Fibroblast of mammary gland (primary cell): ENCODE data around the gene ACADVL.
"Not testable (repeated sequence)": the region's sequence is repeated elsewhere in the genome, so short reads cannot be mapped to it uniquely, and the experiment has no call there.

Experiments used
- DNase-seq: peaks from one replicate; pipeline ENCODE4 v3.0.0-alpha.2; 2010; ENCODE audit warnings: low read depth
- H3K4me3 ChIP-seq: 2 replicates; pipeline ENCODE4 v1.5.1; 2011; ENCODE audit warnings: low read depth, mild to moderate bottlenecking, low read length, moderate library complexity; ENCODE audit not compliant: control insufficient read depth
- CTCF ChIP-seq: conservative IDR thresholded peaks from 2 replicates; pipeline ENCODE4 v1.5.1; 2011; ENCODE audit warnings: low read depth, low read length, inconsistent platforms; ENCODE audit not compliant: control insufficient read depth, insufficient read depth

ACADVL gene

DNA sequence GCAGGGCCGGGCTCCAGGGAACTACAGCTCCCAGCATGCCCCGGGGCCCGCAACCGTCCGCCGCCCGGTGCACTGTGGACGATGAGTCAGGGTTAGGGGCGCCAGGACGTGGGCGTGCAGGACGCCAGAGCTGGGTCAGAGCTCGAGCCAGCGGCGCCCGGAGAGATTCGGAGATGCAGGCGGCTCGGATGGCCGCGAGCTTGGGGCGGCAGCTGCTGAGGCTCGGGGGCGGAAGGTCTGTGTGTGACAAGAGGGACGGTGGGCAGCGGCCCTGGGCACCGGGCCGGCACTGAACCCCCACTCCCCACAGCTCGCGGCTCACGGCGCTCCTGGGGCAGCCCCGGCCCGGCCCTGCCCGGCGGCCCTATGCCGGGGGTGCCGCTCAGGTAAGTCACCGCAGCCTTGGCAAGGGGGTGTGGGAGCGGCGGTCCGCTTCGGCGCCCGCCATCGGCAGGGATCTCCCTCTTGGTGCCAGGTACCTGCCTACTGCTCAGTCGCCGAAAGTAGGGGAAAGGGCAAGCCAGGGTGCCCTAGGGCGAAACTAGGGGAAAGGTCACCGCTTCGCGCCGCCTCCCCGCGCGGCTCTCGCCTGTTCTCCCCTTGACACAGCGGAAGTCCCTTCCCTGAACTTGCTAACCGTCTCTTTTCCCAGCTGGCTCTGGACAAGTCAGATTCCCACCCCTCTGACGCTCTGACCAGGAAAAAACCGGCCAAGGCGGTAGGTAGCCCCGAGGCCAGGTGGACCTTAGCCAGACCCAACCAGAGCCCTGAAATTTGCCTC is at the start of gene ACADVL, which contains the start of gene DLG4:
ACADVL (plus strand) TSS at position 127 of the 781 bp plus-strand sequence; CDS start at position 174, 47 bp downstream.
DLG4 (minus strand) TSS at position 25 of the 781 bp plus-strand sequence.
- peak; percentile 86 for DNase-seq
- peak within 1 kb of the TSS; percentile 73 for H3K4me3 ChIP-seq
- no peak for TF ChIP-seq CTCF

DNA sequence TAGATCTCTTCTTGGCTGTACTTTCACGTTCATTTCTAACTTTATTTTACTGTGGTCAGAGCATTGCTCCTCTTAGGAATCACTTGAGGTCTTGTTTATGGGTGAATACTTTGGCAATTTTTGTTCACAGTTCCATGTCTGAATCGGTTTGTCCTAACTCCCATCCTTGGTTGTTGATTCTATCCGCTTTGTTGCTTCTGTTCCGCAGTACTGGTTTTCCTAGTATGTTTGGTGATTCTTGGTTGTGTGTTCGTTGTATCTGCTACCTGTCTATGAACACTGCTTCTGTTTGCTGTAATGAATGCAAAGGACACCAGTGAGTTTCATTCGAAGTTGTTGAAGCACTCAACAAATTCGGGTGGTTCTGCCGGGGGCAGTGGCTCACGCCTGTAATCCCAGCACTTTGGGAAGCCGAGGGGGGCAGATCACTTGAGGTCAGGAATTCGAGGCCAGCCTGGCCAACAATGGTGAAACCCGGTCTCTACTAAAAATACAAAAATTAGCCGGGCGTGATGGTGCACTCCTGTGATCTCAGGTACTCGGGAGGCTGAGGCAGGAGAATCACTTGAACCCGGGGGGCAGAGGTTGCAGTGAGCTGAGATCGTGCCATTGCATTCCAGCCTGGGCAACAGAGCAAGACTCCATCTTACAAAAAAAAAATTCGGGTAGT is 47.1 kb upstream of the ACADVL start:
- H3K4me3 ChIP-seq, DNase-seq: not testable (repeated sequence)

GRCh38 chr17:7173687-7174602 is 45.8 kb upstream of the ACADVL start:
- no peak overlapping the region for H3K4me3 ChIP-seq

DNA sequence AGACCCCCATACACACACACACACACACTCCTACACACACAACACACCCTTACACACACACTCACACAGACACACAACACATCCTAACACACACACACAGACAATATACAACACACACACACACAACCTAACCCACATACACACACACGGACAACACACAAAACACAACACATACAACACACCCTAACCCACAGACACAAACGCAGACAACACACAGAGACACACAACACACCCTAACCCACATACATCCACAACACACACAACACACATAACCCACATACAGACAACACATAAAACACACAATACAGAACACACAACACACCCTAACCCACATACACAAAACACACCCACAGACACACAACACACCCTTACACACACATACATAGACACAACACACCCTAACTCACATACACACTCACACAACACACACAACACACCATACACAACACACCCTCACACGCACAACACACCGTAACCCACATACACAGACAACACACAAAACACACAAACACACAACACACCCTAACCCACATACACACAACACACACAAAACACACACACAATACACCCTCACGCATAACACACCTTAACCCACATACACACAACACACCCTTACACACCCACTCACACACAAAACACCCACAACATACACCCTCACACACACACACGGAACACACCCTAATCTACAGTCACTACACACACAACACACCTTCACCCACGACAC is 45.0 kb upstream of the ACADVL start:
- DNase-seq = no peak
- no peak for TF ChIP-seq CTCF
- H3K4me3 ChIP-seq = no peak overlapping the region

More at GRCh38 chr17:7173687-7174602, 45.8 kb upstream of the ACADVL start:
- TF ChIP-seq CTCF = no peak
- DNase-seq = peak; percentile 38

DNA sequence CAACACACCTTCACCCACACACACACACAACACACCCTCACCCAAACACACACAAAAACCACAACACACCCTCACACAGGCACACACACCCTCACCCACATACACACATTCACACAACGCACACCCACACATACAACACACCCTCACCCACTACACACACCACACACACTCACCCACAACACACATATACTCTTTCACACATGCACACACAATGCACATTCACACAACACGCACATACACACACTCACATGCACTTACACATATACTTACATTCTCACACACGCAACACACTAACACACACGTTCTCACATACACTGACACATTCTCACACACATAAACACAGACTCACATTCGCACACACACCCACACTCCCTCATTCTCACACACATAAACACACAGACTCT is 44.4 kb upstream of the ACADVL start:
- no peak overlapping the region for H3K4me3 ChIP-seq
- DNase-seq = no peak
- no peak for TF ChIP-seq CTCF

DNA sequence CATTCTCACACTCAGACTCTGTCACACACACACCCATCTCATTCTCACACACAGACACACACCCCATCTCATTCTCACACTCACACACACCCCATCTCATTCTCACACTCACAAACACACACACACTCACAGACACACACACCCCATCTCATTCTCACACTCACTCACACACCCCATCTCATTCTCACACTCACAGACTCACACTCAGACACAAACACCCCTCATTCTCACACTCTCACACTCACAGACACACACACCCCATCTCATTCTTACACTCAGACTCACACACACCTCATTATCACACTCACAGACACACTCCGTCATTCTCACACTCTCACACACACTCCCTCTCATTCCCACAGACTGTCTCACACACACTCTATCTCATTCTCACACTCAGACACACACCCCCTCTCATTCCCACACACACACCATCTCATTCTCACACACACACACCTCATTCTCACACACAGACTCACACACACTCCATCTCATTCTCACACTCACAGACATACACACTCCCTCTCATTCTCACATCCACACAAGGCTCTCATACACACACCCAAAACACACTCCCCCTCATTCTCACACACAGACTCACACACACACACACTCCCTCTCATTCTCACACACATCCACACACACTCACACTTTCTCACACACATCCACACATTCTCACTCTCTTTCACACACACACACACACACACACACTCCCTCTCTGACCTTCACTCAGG is 43.5 kb upstream of the ACADVL start:
- TF ChIP-seq CTCF = no peak
- no peak overlapping the region for H3K4me3 ChIP-seq
- no peak for DNase-seq
